WI38 (cell line): ENCODE data around the gene SLC9A8.

Experiments used
- H3K4me3 ChIP-seq: 2 replicates; pipeline ENCODE4 v1.5.1; 2011; ENCODE audit warnings: low read depth, mild to moderate bottlenecking, control low read depth, low read length
- TF ChIP-seq, protein P1 (sequence below): IDR thresholded peaks from 2 replicates; pipeline ENCODE4 v1.5.1; 2012; ENCODE audit warnings: low read depth, mild to moderate bottlenecking, control low read depth, low read length

SLC9A8 gene

GRCh38 chr20:49785149-49785851 lies 27.3 kb upstream of the SLC9A8 start:
- H3K4me3 ChIP-seq: no peak overlapping the region
- TF ChIP-seq, protein P1, sequence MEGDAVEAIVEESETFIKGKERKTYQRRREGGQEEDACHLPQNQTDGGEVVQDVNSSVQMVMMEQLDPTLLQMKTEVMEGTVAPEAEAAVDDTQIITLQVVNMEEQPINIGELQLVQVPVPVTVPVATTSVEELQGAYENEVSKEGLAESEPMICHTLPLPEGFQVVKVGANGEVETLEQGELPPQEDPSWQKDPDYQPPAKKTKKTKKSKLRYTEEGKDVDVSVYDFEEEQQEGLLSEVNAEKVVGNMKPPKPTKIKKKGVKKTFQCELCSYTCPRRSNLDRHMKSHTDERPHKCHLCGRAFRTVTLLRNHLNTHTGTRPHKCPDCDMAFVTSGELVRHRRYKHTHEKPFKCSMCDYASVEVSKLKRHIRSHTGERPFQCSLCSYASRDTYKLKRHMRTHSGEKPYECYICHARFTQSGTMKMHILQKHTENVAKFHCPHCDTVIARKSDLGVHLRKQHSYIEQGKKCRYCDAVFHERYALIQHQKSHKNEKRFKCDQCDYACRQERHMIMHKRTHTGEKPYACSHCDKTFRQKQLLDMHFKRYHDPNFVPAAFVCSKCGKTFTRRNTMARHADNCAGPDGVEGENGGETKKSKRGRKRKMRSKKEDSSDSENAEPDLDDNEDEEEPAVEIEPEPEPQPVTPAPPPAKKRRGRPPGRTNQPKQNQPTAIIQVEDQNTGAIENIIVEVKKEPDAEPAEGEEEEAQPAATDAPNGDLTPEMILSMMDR: no peak

DNA sequence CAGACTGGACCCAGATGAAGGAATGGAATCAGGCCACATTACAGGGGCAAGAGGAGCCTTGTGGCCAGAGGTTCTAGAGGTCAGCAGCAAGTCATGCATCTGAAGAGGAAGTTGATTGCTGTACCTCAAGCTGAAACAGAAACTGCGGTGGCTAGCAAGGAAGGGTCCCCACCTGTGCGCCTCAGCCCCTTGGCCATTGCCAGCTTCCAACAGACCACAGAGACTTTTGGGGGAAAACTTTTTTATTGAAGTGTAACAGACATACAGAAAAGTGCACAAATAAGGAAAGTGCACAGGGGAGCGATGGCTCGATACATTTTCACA lies 26.8 kb upstream of the SLC9A8 start:
- no peak overlapping the region for H3K4me3 ChIP-seq
- TF ChIP-seq, protein P1: no peak

- H3K4me3 ChIP-seq: no peak overlapping the region
- TF ChIP-seq, protein P1: no peak
Measured at GRCh38 chr20:49786196-49786595, 26.4 kb upstream of the SLC9A8 start.

GRCh38 chr20:49786668-49787370 lies 25.8 kb upstream of the SLC9A8 start:
- TF ChIP-seq, protein P1: peak; percentile 12; the same call in 1 of the 2 replicates
- no peak overlapping the region for H3K4me3 ChIP-seq

- H3K4me3 ChIP-seq: no peak overlapping the region
- TF ChIP-seq, protein P1: no peak
Measured at GRCh38 chr20:49787371-49788357, 25.0 kb upstream of the SLC9A8 start.

DNA sequence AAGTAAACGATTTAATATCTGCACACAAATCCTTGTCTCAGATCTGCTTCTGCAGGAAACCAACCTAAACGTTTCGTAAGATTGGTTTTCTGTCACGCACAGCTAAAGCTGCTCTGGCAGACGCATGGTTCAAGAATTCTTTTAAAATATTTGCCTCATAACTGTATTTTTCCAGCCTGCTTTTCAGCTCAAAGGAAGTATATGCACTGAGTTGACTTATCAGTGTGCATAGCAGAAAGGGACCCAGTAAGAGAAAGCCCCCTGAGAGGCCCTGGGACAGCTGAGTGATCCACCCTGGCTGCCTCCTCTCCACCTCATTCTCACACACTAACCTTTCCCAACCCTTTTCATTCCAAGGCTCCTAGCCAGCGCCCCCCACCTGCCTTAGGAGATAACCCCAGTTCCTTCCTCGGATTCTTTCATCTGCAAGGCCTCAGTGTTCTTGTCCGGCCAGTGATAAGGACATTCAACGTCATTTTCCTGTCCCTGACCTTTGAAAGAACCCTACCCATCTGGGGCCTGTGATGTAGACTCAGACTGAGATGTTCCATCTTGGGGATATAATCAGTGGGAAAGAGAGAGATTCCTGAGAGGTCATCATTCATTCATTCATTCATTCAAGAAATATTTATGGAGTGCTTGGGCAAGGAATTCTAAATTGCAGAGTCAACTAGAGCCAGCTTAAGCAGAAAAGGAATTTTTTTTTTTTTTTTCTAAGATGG lies 22.4 kb upstream of the SLC9A8 start:
- TF ChIP-seq, protein P1: no peak
- no peak overlapping the region for H3K4me3 ChIP-seq
